Measurements from ENCODE around the gene MAPKAP1.

MAPKAP1 gene

DNA sequence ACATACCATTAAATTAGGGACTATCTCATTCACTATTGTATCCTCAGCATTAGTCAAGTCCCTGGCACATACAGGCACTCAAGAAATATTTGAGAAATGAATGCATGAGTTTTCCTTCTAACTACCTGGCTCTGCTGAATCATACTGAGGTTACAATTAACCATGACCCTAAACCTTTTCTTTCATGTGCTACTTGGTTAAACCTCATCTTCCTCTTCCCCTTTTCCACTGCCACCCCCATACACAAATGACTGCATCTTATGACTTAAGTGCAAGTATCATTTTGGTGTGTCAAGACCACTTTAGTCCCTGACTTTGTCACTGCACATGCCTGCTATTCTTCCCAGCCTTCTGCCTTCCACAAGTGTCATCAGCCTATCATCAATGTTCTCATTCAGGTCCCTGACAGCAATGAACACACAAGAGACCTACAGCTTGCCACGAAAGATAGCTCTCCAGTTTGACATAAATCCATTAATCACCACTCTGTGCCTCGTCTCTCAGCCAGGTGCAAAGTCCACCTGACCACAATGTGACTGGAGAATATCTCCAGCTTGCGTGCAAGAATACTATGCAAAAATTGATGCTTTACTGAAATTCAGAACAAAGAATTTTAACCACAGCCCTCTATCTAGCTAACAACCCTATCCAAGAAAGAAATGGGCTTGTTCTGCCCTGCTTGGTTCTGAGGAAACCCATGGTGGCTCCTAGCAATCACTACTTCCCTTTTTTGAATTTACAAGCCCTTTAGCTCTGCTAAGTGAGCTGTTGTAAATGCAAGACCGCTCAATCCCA, 74.5 kb downstream of the MAPKAP1 start:
- no peak for DNase-seq (ENCODE audit: low read depth, low spot score)
- H3K4me1 ChIP-seq (ENCODE audit: insufficient read depth, insufficient read length), result no peaks in the 10 kb centered on the region
- no peak overlapping the region for H3K9ac ChIP-seq (ENCODE audit: insufficient read length, low read depth)

DNA sequence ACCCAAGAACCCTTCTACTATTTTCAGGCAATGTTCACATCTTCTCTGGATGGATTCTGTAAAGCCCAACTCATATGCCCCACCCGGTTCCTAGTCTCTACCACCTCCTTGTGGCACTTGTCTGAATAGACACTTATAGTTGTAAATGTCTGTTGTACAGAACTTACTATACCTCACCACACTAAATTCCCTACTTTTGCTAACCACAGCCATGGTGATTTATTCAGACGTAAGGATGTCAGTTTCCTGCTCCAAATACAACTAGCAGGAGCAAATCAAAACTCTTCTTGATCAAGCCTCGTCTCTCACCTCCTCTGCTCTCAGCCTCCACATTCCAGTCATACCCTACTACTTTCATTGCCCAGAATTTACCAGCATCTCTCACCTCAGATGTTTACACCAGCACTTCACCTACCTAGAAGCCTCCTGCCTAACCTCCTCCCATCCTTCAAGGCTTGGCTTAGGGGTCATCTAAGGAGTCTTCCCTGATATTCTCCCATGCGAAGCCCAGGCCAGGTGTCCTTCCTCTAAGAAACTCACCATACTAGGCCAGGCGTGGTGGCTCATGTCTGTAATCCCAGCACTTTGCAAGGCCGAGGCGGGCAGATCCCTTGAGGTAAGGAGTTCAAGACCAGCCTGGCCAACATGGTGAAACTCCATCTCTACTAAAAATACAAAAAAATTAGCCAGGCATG, 75.5 kb downstream of the MAPKAP1 start:
- Histone ChIP-seq H3K9ac (ENCODE audit: insufficient read length, low read depth) (no peak overlapping the region), H3K4me3 (ENCODE audit: insufficient read length, low read depth) (no peak overlapping the region), H3K9me3 (ENCODE audit: insufficient read depth, low read length) (no peaks in the 10 kb centered on the region), H3K4me1 (ENCODE audit: insufficient read depth, insufficient read length) (no peaks in the 10 kb centered on the region), H3K27me3 (ENCODE audit: insufficient read depth, insufficient read length) (no peaks in the 10 kb centered on the region), H3K36me3 (ENCODE audit: insufficient read depth, insufficient read length, low read length) (no peaks in the 10 kb centered on the region)
- TF ChIP-seq SUZ12 (IDR thresholded peaks at IDR 0.05; ENCODE audit: extremely low read depth, insufficient read depth, insufficient read length) (no peak), YY1 (IDR thresholded peaks at IDR 0.05; ENCODE audit: insufficient read depth, insufficient read length) (no peak), ZNF274 (IDR thresholded peaks at IDR 0.05; ENCODE audit: low read depth, low read length) (no peak)
- DNase-seq (ENCODE audit: low read depth, low spot score), result no peak

More for the DNA sequence above, 74.5 kb downstream of the MAPKAP1 start:
- H3K36me3 ChIP-seq (ENCODE audit: insufficient read depth, insufficient read length, low read length), result no peaks in the 10 kb centered on the region
- no peaks in the 10 kb centered on the region for H3K9me3 ChIP-seq (ENCODE audit: insufficient read depth, low read length)
- TF ChIP-seq SUZ12 (IDR thresholded peaks at IDR 0.05; ENCODE audit: extremely low read depth, insufficient read depth, insufficient read length), result no peak
- no peak for TF ChIP-seq YY1 (IDR thresholded peaks at IDR 0.05; ENCODE audit: insufficient read depth, insufficient read length)
- no peaks in the 10 kb centered on the region for H3K27me3 ChIP-seq (ENCODE audit: insufficient read depth, insufficient read length)
- H3K4me3 ChIP-seq (ENCODE audit: insufficient read length, low read depth), result no peak overlapping the region

DNA sequence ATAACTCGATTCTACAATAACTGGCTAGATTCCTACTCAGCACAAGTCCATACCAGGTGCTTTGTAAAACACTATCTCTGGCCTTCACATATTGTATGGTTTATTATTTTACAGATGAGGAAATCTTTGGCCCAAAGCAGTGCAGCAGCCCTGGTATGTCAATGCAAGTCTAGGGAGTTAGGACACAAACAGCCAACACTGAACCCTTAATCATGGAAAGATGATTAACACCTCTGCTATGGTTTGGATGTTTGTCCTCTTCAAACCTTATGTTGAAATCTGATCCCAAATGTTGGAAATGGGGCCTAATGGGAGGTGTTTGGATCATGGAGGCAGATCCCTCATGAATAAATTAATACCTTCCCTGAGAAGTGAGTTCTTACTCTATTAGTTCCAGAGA, 76.6 kb downstream of the MAPKAP1 start:
- H3K4me3 ChIP-seq (ENCODE audit: insufficient read length, low read depth), result no peak overlapping the region
- H3K9ac ChIP-seq (ENCODE audit: insufficient read length, low read depth), result no peak overlapping the region
- no peaks in the 10 kb centered on the region for H3K4me1 ChIP-seq (ENCODE audit: insufficient read depth, insufficient read length)
- H3K27me3 ChIP-seq (ENCODE audit: insufficient read depth, insufficient read length), result no peaks in the 10 kb centered on the region
- TF ChIP-seq YY1 (IDR thresholded peaks at IDR 0.05; ENCODE audit: insufficient read depth, insufficient read length) (no peak), ZNF274 (IDR thresholded peaks at IDR 0.05; ENCODE audit: low read depth, low read length) (no peak), SUZ12 (IDR thresholded peaks at IDR 0.05; ENCODE audit: extremely low read depth, insufficient read depth, insufficient read length) (no peak)
- H3K9me3 ChIP-seq (ENCODE audit: insufficient read depth, low read length), result no peaks in the 10 kb centered on the region
- no peaks in the 10 kb centered on the region for H3K36me3 ChIP-seq (ENCODE audit: insufficient read depth, insufficient read length, low read length)
- no peak for DNase-seq (ENCODE audit: low read depth, low spot score)

- no peaks in the 10 kb centered on the region for H3K27me3 ChIP-seq (ENCODE audit: insufficient read depth, insufficient read length)
- DNase-seq (ENCODE audit: low read depth, low spot score), result no peak
- H3K36me3 ChIP-seq (ENCODE audit: insufficient read depth, insufficient read length, low read length), result no peaks in the 10 kb centered on the region
- TF ChIP-seq YY1 (IDR thresholded peaks at IDR 0.05; ENCODE audit: insufficient read depth, insufficient read length) (no peak), SUZ12 (IDR thresholded peaks at IDR 0.05; ENCODE audit: extremely low read depth, insufficient read depth, insufficient read length) (no peak), ZNF274 (IDR thresholded peaks at IDR 0.05; ENCODE audit: low read depth, low read length) (no peak)
- H3K9me3 ChIP-seq (ENCODE audit: insufficient read depth, low read length), result no peaks in the 10 kb centered on the region; the same call in 1 of the 2 replicates
- H3K4me1 ChIP-seq (ENCODE audit: insufficient read depth, insufficient read length), result no peaks in the 10 kb centered on the region
- H3K9ac ChIP-seq (ENCODE audit: insufficient read length, low read depth), result no peak overlapping the region
- no peak overlapping the region for H3K4me3 ChIP-seq (ENCODE audit: insufficient read length, low read depth)
Measured at GRCh38 chr9:125629446-125629845, 77.6 kb downstream of the MAPKAP1 start.

GRCh38 chr9:125626187-125626586, 80.8 kb downstream of the MAPKAP1 start:
- Histone ChIP-seq H3K36me3 (ENCODE audit: insufficient read depth, insufficient read length, low read length) (no peaks in the 10 kb centered on the region), H3K4me1 (ENCODE audit: insufficient read depth, insufficient read length) (no peaks in the 10 kb centered on the region), H3K4me3 (ENCODE audit: insufficient read length, low read depth) (no peak overlapping the region), H3K9me3 (ENCODE audit: insufficient read depth, low read length) (peaks cover 8% of the 10 kb centered on the region), H3K9ac (ENCODE audit: insufficient read length, low read depth) (no peak overlapping the region), H3K27me3 (ENCODE audit: insufficient read depth, insufficient read length) (no peaks in the 10 kb centered on the region)
- TF ChIP-seq SUZ12 (IDR thresholded peaks at IDR 0.05; ENCODE audit: extremely low read depth, insufficient read depth, insufficient read length) (no peak), ZNF274 (IDR thresholded peaks at IDR 0.05; ENCODE audit: low read depth, low read length) (no peak), YY1 (IDR thresholded peaks at IDR 0.05; ENCODE audit: insufficient read depth, insufficient read length) (no peak)
- no peak for DNase-seq (ENCODE audit: low read depth, low spot score)

DNA sequence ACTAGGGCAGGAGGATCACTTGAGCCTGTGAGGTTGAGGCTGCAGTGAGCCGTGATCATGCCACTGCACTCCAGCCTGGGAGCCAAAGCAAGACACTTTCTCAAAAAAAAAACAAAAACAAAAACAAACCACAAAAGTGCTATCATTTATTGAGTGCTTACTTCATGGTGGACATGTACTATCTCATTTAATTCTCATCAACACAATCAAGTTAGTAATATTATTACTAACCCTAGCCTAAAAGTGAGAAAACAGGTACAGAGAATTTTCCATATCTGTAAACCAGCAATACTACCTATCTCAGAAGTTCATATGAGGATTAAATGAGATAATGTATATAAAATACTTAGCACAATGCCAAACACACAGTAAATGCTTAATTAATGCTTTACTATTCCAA, 85.8 kb downstream of the MAPKAP1 start:
- H3K4me3 ChIP-seq (ENCODE audit: insufficient read length, low read depth), result no peak overlapping the region
- no peak for TF ChIP-seq SUZ12 (IDR thresholded peaks at IDR 0.05; ENCODE audit: extremely low read depth, insufficient read depth, insufficient read length)
- no peak for TF ChIP-seq YY1 (IDR thresholded peaks at IDR 0.05; ENCODE audit: insufficient read depth, insufficient read length)
- TF ChIP-seq ZNF274 (IDR thresholded peaks at IDR 0.05; ENCODE audit: low read depth, low read length), result no peak
- H3K4me1 ChIP-seq (ENCODE audit: insufficient read depth, insufficient read length), result no peaks in the 10 kb centered on the region
- H3K9me3 ChIP-seq (ENCODE audit: insufficient read depth, low read length), result peaks cover 8% of the 10 kb centered on the region
- H3K9ac ChIP-seq (ENCODE audit: insufficient read length, low read depth), result no peak overlapping the region
- no peak for DNase-seq (ENCODE audit: low read depth, low spot score)
- H3K36me3 ChIP-seq (ENCODE audit: insufficient read depth, insufficient read length, low read length), result no peaks in the 10 kb centered on the region
- no peaks in the 10 kb centered on the region for H3K27me3 ChIP-seq (ENCODE audit: insufficient read depth, insufficient read length)

DNA sequence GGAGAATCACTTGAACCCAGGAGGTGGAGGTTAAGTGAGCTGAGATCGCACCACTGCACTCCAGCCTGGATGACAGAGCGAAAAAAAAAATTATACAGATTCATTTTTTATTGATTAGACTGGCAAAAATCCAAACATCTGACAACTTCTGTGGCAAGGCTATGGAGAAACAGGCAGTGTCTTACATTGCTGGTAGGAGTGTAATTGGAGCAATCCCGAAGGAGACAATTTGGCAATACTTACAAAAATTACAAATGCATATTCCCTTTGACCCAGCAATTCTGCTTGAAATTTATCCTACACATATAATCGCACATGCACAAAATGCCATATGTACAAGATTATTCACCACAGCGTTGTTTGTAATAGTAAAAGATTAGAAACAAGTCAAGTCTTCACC, 86.8 kb downstream of the MAPKAP1 start:
- TF ChIP-seq ZNF274 (IDR thresholded peaks at IDR 0.05; ENCODE audit: low read depth, low read length) (no peak), YY1 (IDR thresholded peaks at IDR 0.05; ENCODE audit: insufficient read depth, insufficient read length) (no peak), SUZ12 (IDR thresholded peaks at IDR 0.05; ENCODE audit: extremely low read depth, insufficient read depth, insufficient read length) (no peak)
- Histone ChIP-seq H3K4me3 (ENCODE audit: insufficient read length, low read depth) (no peak overlapping the region), H3K4me1 (ENCODE audit: insufficient read depth, insufficient read length) (no peaks in the 10 kb centered on the region), H3K27me3 (ENCODE audit: insufficient read depth, insufficient read length) (no peaks in the 10 kb centered on the region), H3K9me3 (ENCODE audit: insufficient read depth, low read length) (peaks cover 8% of the 10 kb centered on the region), H3K9ac (ENCODE audit: insufficient read length, low read depth) (no peak overlapping the region), H3K36me3 (ENCODE audit: insufficient read depth, insufficient read length, low read length) (no peaks in the 10 kb centered on the region)
- DNase-seq (ENCODE audit: low read depth, low spot score), result no peak
